ENCODE measurements around the gene UNC13C.

UNC13C gene

DNA sequence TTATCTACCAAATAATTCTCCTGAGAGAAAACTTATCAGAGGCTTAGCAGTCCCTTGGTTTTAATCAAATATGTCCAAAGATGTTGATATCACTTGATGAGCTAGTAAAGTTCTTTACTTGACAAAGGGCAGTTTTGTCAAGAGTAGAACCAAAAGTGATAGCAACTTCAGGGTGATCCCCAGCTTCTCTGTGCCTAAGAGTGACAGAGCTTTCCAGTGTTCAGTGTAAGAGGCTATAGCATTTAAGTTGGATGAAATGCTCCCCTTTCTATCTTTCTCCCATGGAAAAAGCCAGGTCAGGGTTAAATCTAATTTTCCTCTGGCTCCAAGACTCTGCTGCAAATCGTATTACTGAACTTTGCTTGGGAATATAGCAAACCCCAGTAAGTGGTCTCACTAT lies 120.8 kb downstream of the UNC13C start:
- Histone ChIP-seq H2AFZ (ENCODE audit: low read depth) (no peak overlapping the region), H3K36me3 (ENCODE audit: insufficient read depth) (no peaks in the 10 kb centered on the region), H3K4me1 (ENCODE audit: low read depth, poor library complexity, severe bottlenecking) (no peaks in the 10 kb centered on the region), H3K4me3 (IDR thresholded peaks at IDR 0.05; ENCODE audit: insufficient read depth, low read depth, low read length) (no peak overlapping the region), H3K9ac (no peak overlapping the region), H3K27ac (no peak overlapping the region), H4K20me1 (ENCODE audit: insufficient read depth) (no peaks in the 10 kb centered on the region), H3K79me2 (ENCODE audit: insufficient read depth, low read depth) (no peaks in the 10 kb centered on the region), H3K4me2 (no peak overlapping the region), H3K27me3 (ENCODE audit: insufficient read depth, low read depth) (no peaks in the 10 kb centered on the region)
- no peak for TF ChIP-seq CTCF (conservative IDR thresholded peaks at IDR 0.05; ENCODE audit: low read depth, low read length)

- Histone ChIP-seq H3K27ac (no peak overlapping the region), H3K27me3 (ENCODE audit: insufficient read depth, low read depth) (no peaks in the 10 kb centered on the region), H3K79me2 (ENCODE audit: insufficient read depth, low read depth) (no peaks in the 10 kb centered on the region), H3K4me3 (IDR thresholded peaks at IDR 0.05; ENCODE audit: insufficient read depth, low read depth, low read length) (no peak overlapping the region), H3K4me2 (no peak overlapping the region), H3K9ac (no peak overlapping the region), H3K4me1 (ENCODE audit: low read depth, poor library complexity, severe bottlenecking) (no peaks in the 10 kb centered on the region), H2AFZ (ENCODE audit: low read depth) (no peak overlapping the region), H3K36me3 (ENCODE audit: insufficient read depth) (no peaks in the 10 kb centered on the region), H4K20me1 (ENCODE audit: insufficient read depth) (no peaks in the 10 kb centered on the region)
- TF ChIP-seq CTCF (conservative IDR thresholded peaks at IDR 0.05; ENCODE audit: low read depth, low read length): no peak
Observed at GRCh38 chr15:54101664-54102270, 123.5 kb downstream of the UNC13C start.

- Histone ChIP-seq H3K9ac (no peak overlapping the region), H3K4me3 (IDR thresholded peaks at IDR 0.05; ENCODE audit: insufficient read depth, low read depth, low read length) (no peak overlapping the region), H3K36me3 (ENCODE audit: insufficient read depth) (no peaks in the 10 kb centered on the region), H2AFZ (ENCODE audit: low read depth) (no peak overlapping the region), H3K4me1 (ENCODE audit: low read depth, poor library complexity, severe bottlenecking) (no peaks in the 10 kb centered on the region), H4K20me1 (ENCODE audit: insufficient read depth) (no peaks in the 10 kb centered on the region), H3K27ac (no peak overlapping the region), H3K27me3 (ENCODE audit: insufficient read depth, low read depth) (no peaks in the 10 kb centered on the region), H3K79me2 (ENCODE audit: insufficient read depth, low read depth) (no peaks in the 10 kb centered on the region), H3K4me2 (no peak overlapping the region)
- no peak for TF ChIP-seq CTCF (conservative IDR thresholded peaks at IDR 0.05; ENCODE audit: low read depth, low read length)
Observed at GRCh38 chr15:54102704-54103103, 124.5 kb downstream of the UNC13C start.

GRCh38 chr15:54109014-54109413 lies 130.8 kb downstream of the UNC13C start:
- H3K79me2 ChIP-seq (ENCODE audit: insufficient read depth, low read depth): no peaks in the 10 kb centered on the region

More at GRCh38 chr15:54109014-54109413, 130.8 kb downstream of the UNC13C start:
- no peak for TF ChIP-seq CTCF (conservative IDR thresholded peaks at IDR 0.05; ENCODE audit: low read depth, low read length)
- Histone ChIP-seq H3K36me3 (ENCODE audit: insufficient read depth) (no peaks in the 10 kb centered on the region), H4K20me1 (ENCODE audit: insufficient read depth) (no peaks in the 10 kb centered on the region), H2AFZ (ENCODE audit: low read depth) (no peak overlapping the region), H3K4me1 (ENCODE audit: low read depth, poor library complexity, severe bottlenecking) (no peaks in the 10 kb centered on the region), H3K27me3 (ENCODE audit: insufficient read depth, low read depth) (no peaks in the 10 kb centered on the region), H3K4me3 (IDR thresholded peaks at IDR 0.05; ENCODE audit: insufficient read depth, low read depth, low read length) (no peak overlapping the region), H3K27ac (no peak overlapping the region), H3K4me2 (no peak overlapping the region), H3K9ac (no peak overlapping the region)

Measured in KMS-11 (cell line).